GM18951 (cell line): Measurements from ENCODE around the gene NAALADL2.
"Not testable (repeated sequence)": the region's sequence is repeated elsewhere in the genome, so short reads cannot be mapped to it uniquely, and the experiment has no call there.

Experiments
- POLR2A ChIP-seq: IDR thresholded peaks from 4 replicates; pipeline ENCODE4 v1.6.1; 2011; ENCODE audit warnings: mild to moderate bottlenecking; ENCODE audit not compliant: insufficient read length, insufficient read depth; ENCODE audit errors: extremely low read depth
- in situ Hi-C: fragments of 300-500 bp; cut with MboI; formaldehyde crosslinking; loops from one replicate; pipeline ENCODE4 v1.12.0; 2022; ENCODE audit warnings: low sequenced_read_pairs, mixed read lengths, inconsistent platforms; ENCODE audit not compliant: unreplicated experiment

The NAALADL2 gene

DNA sequence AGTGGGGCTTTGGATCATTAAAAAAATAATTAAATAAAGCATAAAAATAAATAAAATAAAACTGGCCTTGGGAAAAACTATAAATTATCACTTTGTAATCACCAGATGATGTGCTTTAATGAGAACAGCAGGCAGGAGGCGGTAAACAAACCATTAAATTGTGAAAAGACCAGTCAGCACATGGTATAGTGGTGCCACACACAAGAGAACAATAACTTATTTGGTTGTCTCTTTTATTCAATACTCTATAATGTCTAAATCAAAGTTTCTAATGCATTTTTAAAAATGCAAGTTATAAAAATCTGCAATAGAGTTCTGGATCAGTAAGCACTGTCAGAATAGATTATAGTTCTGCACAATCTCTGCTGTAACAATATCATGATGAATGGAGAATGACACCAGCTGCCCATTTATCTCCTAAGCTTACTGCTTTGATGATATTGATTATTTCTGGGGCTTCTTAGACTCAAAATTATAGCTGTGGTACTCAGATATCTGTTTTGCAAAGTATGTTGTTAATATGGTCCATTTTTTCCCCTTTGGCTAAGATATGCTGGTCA lies 259.3 kb downstream of the NAALADL2 start:
- in situ Hi-C loops: no loop called here

GRCh38 chr3:175121225-175121624 lies 262.1 kb downstream of the NAALADL2 start:
- in situ Hi-C loops: no loop called here
- TF ChIP-seq POLR2A: no peak

More for the DNA sequence above, 259.3 kb downstream of the NAALADL2 start:
- TF ChIP-seq POLR2A: no peak

- in situ Hi-C loops: no loop called here
Measured at GRCh38 chr3:175127075-175127662, 268.0 kb downstream of the NAALADL2 start.

GRCh38 chr3:175129126-175129525 lies 270.0 kb downstream of the NAALADL2 start:
- in situ Hi-C loops: no loop called here
- TF ChIP-seq POLR2A: no peak

More at GRCh38 chr3:175127075-175127662, 268.0 kb downstream of the NAALADL2 start:
- TF ChIP-seq POLR2A: no peak

DNA sequence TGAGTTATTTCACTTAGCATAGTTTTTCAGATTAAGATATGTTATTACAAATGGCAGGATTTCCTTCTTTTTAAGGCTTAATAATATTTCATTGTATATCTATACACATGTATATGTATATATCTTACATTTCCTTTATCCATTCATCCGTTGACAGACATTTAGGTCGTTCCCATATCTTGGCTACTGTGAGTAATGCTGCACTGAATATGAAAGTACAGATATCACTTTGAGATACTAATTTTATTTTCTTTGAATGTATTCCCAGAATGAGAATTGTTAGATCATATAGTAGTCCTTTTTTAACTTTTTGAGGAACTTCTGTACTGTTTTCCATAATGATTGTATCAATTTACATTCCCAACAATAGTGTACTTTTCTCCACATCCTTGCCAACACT lies 270.4 kb downstream of the NAALADL2 start:
- in situ Hi-C loops: no loop called here
- no peak for TF ChIP-seq POLR2A

DNA sequence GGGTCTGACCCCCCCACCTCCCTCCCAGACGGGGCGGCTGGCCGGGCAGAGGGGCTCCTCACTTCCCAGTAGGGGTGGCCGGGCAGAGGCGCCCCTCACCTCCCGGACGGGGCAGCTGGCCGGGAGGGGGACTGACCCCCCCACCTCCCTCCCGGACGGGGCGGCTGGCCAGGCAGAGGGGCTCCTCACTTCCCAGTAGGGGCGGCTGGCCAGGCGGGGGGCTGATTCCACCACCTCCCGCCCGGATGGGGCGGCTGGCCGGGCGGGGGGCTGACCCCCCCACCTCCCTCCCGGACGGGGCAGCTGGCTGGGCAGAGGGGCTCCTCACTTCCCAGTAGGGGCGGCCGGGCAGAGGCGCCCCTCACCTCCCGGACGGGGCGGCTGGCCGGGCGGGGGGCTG lies 272.7 kb downstream of the NAALADL2 start:
- in situ Hi-C loops: not testable (repeated sequence)

DNA sequence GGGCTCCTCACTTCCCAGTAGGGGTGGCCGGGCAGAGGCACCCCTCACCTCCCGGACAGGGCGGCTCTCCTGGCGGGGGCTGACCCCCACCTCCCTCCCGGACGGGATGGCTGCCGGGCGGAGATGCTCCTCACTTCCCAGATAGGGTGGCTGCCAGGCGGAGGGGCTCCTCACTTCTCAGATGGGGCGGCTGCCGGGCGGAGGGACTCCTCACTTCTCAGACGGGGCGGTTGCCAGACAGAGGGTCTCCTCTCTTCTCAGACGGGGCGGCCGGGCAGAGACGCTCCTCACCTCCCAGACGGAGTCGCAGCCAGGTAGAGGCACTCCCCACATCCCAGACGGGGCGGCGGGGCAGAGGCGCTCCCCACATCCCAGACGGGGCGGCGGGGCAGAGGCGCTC lies 273.6 kb downstream of the NAALADL2 start:
- in situ Hi-C loops: not testable (repeated sequence)

GRCh38 chr3:175144368-175144767 lies 285.2 kb downstream of the NAALADL2 start:
- TF ChIP-seq POLR2A: no peak
- in situ Hi-C loops: no loop called here

DNA sequence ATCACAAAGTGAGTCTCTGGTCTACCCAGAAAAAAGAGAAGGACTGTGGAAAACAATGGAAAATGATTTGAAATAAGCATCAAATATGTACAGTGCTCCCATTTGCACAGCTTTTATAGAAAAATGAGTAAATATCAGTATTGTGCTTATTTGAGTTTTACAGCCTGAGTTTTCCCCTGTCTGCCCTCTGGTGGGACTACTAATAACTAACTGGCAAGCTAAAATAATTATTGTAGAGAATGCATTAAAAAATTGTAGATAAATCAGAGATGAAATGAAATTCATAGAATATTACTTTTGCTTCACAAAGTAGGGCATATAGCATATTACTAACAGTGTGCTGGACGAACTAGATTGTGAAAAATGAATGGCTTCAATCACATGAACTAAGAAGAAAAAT lies 287.1 kb downstream of the NAALADL2 start:
- in situ Hi-C loops: no loop called here

GRCh38 chr3:175149675-175150074 lies 290.5 kb downstream of the NAALADL2 start:
- in situ Hi-C loops: no loop called here
- no peak for TF ChIP-seq POLR2A

More for the DNA sequence above, 287.1 kb downstream of the NAALADL2 start:
- no peak for TF ChIP-seq POLR2A

DNA sequence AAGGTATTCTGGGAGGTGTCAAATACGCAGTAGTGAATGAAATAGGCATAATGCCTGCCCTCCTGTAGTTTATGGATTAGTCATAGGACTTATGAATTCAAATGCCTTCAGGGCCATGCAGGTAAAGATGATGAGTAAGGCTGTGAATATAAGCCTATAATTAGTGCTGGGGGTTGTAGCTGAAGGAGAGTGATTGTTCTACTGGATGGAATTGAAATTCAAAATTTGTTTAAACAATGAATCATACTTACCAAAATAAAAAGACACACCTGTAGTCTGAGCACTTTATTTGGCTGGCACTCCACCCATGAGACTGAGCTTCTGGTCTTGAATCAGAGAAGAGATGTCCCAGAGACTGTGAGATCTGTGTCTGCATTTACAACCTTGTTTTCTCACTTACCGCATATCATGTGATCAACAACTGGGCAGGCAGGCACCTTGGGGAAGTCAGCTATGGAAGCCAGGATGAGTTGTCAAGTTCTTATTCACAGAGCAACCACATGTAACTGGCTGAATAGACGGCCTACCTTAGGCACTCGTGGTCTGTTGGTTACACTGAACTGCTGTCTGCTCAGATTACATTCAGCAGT lies 291.8 kb downstream of the NAALADL2 start:
- in situ Hi-C loops: no loop called here
- no peak for TF ChIP-seq POLR2A

DNA sequence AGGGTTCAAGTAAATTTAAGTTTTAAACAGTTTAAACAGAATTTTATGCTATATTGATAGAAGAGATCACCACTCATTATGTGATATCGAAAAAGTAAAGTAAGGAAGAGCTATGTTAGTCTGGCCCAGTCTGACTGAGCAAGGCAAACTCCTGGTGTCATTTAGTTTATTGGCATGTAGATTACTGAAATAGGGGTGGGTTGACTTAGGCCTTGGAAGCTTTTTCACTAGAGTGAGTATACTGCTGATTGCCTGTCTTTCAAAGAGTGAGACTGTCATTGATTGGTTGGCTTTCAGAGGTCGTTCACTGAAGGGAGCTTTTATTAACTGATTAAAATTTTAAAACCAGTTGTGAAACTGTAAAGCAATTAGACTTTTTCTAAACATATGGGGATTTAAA lies 294.5 kb downstream of the NAALADL2 start:
- in situ Hi-C loops: no loop called here
- no peak for TF ChIP-seq POLR2A

- in situ Hi-C loops: no loop called here
- no peak for TF ChIP-seq POLR2A
Measured at GRCh38 chr3:175155172-175155571, 296.0 kb downstream of the NAALADL2 start.

DNA sequence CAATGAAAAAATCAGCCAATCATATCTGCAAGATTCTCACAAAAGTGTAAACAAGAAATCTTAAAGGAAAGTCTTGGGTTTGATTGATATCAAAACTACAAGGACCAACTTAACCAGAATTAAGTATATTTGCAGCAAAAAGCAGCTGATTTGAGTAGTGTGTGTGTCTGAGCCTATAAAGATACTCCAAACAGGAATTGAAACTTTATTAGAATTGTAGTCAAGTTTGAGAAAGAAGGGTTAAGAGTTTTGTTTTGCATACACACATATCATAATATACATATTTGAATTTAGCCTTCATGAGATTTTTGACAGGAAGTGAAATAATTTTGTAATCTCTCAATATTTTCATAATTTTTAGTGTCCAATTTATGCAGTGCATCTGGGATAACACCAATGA lies 300.1 kb downstream of the NAALADL2 start:
- no peak for TF ChIP-seq POLR2A
- in situ Hi-C loops: no loop called here
